DND-41 (cell line): ENCODE measurements around the gene CAPN5.

Source experiments
- ATAC-seq: fragments of 200-7000 bp; cut with Tn5 transposase; 3 replicates; pipeline ENCODE4 v1.9.1; 2021; ENCODE audit warnings: low read depth; ENCODE audit not compliant: insufficient read depth
- DNase-seq: peaks from one replicate; pipeline ENCODE4 v3.0.0-alpha.2; 2020
- H2AFZ ChIP-seq: 2 replicates; pipeline ENCODE4 v1.6.0; 2012; ENCODE audit warnings: low read depth, low read length
- H3K27ac ChIP-seq: 2 replicates; pipeline ENCODE4 v1.5.1; 2012; ENCODE audit warnings: low read length, inconsistent platforms
- H3K27me3 ChIP-seq: fragments of 200-600 bp; sonication (generic); 2 replicates; pipeline ENCODE4 v1.6.0; 2012; ENCODE audit warnings: low read length, mild to moderate bottlenecking, inconsistent platforms; ENCODE audit not compliant: insufficient read depth, poor library complexity
- H3K36me3 ChIP-seq: 2 replicates; pipeline ENCODE4 v1.5.1; 2012; ENCODE audit warnings: low read length, inconsistent platforms; ENCODE audit not compliant: insufficient read depth
- H3K4me1 ChIP-seq: 2 replicates; pipeline ENCODE4 v1.5.1; 2012; ENCODE audit warnings: mild to moderate bottlenecking, low read length; ENCODE audit not compliant: insufficient read depth
- H3K4me2 ChIP-seq: 2 replicates; pipeline ENCODE4 v1.6.0; 2012; ENCODE audit warnings: mild to moderate bottlenecking, moderate library complexity, low read length, inconsistent platforms; ENCODE audit not compliant: insufficient read depth
- H3K4me3 ChIP-seq, 2 experiments: fragments of 200-600 bp in 1 of 2; shearing (Covaris generic) in 1 of 2; 2 replicates each; pipeline ENCODE4 v1.5.1; 2012 to 2016; ENCODE audit warnings: inconsistent platforms in 2 of 2, low read length in 2 of 2, mild to moderate bottlenecking in 2 of 2, low read depth in 1 of 2, moderate library complexity in 1 of 2
- H3K79me2 ChIP-seq: 2 replicates; pipeline ENCODE4 v1.6.0; 2012; ENCODE audit warnings: low read length, inconsistent platforms; ENCODE audit not compliant: insufficient read depth
- H3K9ac ChIP-seq: 2 replicates; pipeline ENCODE4 v1.6.0; 2012; ENCODE audit warnings: low read depth, mild to moderate bottlenecking, inconsistent platforms, low read length, moderate library complexity
- H3K9me3 ChIP-seq: 2 replicates; pipeline ENCODE4 v1.5.1; 2012; ENCODE audit warnings: low read length, moderate library complexity, mild to moderate bottlenecking, inconsistent platforms; ENCODE audit not compliant: insufficient read depth, severe bottlenecking
- H4K20me1 ChIP-seq: 2 replicates; pipeline ENCODE4 v1.6.0; 2012; ENCODE audit warnings: low read length; ENCODE audit not compliant: insufficient read depth
- EZH2 ChIP-seq: IDR thresholded peaks from 3 replicates; pipeline ENCODE4 v1.6.1; 2012; ENCODE audit warnings: borderline replicate concordance, low read depth, mild to moderate bottlenecking, moderate library complexity, low read length, inconsistent platforms; ENCODE audit not compliant: severe bottlenecking
- TF ChIP-seq, protein P1 (sequence below): IDR thresholded peaks from 2 replicates; pipeline ENCODE4 v1.5.1; 2012; ENCODE audit warnings: borderline replicate concordance, low read length, moderate library complexity, mild to moderate bottlenecking; ENCODE audit not compliant: poor library complexity, severe bottlenecking; ENCODE audit errors: extremely low read depth

The CAPN5 gene

DNA sequence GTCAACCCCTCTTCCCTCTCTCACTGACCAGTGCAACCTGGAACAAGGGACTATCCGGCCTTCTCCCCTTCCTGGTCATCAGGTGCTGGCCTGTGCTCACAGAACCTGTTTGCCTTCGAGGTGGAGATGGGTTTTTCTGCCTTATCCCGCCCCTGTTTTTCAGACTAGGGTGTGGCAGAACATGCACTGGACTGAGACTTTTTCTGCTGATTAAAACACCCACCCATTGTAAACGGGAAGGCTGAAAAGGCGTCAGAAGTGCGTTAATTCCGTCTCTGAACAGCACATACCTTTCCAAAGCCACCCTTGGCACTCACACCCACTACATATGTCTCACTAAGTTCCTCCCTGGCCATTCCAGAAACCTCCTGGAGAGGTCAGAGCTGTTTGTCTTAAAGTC, 36.9 kb upstream of the CAPN5 start:
- TF ChIP-seq, protein P1, sequence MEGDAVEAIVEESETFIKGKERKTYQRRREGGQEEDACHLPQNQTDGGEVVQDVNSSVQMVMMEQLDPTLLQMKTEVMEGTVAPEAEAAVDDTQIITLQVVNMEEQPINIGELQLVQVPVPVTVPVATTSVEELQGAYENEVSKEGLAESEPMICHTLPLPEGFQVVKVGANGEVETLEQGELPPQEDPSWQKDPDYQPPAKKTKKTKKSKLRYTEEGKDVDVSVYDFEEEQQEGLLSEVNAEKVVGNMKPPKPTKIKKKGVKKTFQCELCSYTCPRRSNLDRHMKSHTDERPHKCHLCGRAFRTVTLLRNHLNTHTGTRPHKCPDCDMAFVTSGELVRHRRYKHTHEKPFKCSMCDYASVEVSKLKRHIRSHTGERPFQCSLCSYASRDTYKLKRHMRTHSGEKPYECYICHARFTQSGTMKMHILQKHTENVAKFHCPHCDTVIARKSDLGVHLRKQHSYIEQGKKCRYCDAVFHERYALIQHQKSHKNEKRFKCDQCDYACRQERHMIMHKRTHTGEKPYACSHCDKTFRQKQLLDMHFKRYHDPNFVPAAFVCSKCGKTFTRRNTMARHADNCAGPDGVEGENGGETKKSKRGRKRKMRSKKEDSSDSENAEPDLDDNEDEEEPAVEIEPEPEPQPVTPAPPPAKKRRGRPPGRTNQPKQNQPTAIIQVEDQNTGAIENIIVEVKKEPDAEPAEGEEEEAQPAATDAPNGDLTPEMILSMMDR, result no peak
- no peak for TF ChIP-seq EZH2
- no peak overlapping the region for H3K27ac ChIP-seq
- no peak overlapping the region for H3K4me3 ChIP-seq
- DNase-seq (no peak), ATAC-seq (no peak)
- no peaks in the 10 kb centered on the region for H3K36me3 ChIP-seq
- no peaks in the 10 kb centered on the region for H4K20me1 ChIP-seq
- H3K4me2 ChIP-seq, result no peak overlapping the region
- no peak overlapping the region for H3K9ac ChIP-seq
- H2AFZ ChIP-seq, result no peak overlapping the region
- H3K27me3 ChIP-seq, result no peaks in the 10 kb centered on the region
- no peaks in the 10 kb centered on the region for H3K79me2 ChIP-seq
- H3K9me3 ChIP-seq, result no peaks in the 10 kb centered on the region
- no peaks in the 10 kb centered on the region for H3K4me1 ChIP-seq

- Histone ChIP-seq H3K4me2 (no peak overlapping the region), H3K36me3 (no peaks in the 10 kb centered on the region), H3K9me3 (no peaks in the 10 kb centered on the region), H3K27me3 (no peaks in the 10 kb centered on the region), H3K9ac (no peak overlapping the region), H3K79me2 (no peaks in the 10 kb centered on the region), H3K4me1 (no peaks in the 10 kb centered on the region), H2AFZ (no peak overlapping the region), H3K4me3 (no peak overlapping the region), H4K20me1 (no peaks in the 10 kb centered on the region), H3K27ac (no peak overlapping the region)
- DNase-seq (no peak), ATAC-seq (no peak)
- TF ChIP-seq EZH2, result no peak
- TF ChIP-seq, protein P1, result no peak
These were observed 35.8 kb upstream of the CAPN5 start for GRCh38 chr11:77030834-77031414.

DNA sequence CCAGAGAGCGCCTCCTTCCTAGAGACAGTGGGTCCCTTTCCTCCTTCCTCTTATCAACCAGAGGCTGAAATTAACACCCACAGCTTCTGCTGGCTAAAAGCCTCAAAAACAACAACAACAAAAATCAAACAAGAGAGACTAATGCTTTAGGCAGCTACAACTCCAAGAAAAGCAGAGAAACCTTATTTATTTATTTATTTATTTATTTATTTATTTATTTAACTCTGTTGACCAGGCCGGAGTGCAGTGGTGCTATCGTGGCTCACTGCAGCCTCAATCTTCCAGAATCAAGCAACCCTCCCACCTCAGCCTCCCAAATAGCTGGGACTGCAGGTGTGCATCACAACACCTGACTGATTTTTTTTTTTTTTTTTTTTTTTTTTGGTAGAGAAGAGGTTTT, 35.2 kb upstream of the CAPN5 start:
- Histone ChIP-seq H2AFZ (no peak overlapping the region), H3K27ac (no peak overlapping the region), H3K9ac (no peak overlapping the region), H3K79me2 (no peaks in the 10 kb centered on the region), H3K4me2 (no peak overlapping the region), H4K20me1 (no peaks in the 10 kb centered on the region), H3K9me3 (no peaks in the 10 kb centered on the region), H3K4me1 (no peaks in the 10 kb centered on the region), H3K27me3 (no peaks in the 10 kb centered on the region), H3K4me3 (no peak overlapping the region), H3K36me3 (no peaks in the 10 kb centered on the region)
- TF ChIP-seq, protein P1, result no peak
- no peak for TF ChIP-seq EZH2
- no peak for ATAC-seq
- DNase-seq, result no peak

GRCh38 chr11:77035039-77035438, 31.7 kb upstream of the CAPN5 start:
- no peak for ATAC-seq
- Histone ChIP-seq H3K79me2 (no peaks in the 10 kb centered on the region), H3K27ac (no peak overlapping the region), H3K9me3 (no peaks in the 10 kb centered on the region), H3K9ac (no peak overlapping the region), H3K27me3 (no peaks in the 10 kb centered on the region), H3K4me3 (no peak overlapping the region), H3K4me2 (no peak overlapping the region), H2AFZ (no peak overlapping the region), H4K20me1 (no peaks in the 10 kb centered on the region), H3K36me3 (no peaks in the 10 kb centered on the region), H3K4me1 (no peaks in the 10 kb centered on the region)
- TF ChIP-seq, protein P1, result no peak
- no peak for TF ChIP-seq EZH2
- DNase-seq, result no peak
